Spinal cord (tissue), 10 donors: ENCODE results near the gene DUSP10. TPM values are rescaled to one million over a fixed set of nuclear protein-coding genes. Genes with fewer than 3 reads are reported as not detected.

Experiments used
- DNase-seq, 6 donors: peaks; one replicate each; pipeline versions ENCODE4 v3.0.0 to v3.0.0-alpha.2; 2013 to 2015; ENCODE audit warnings: low spot score in 6 of 6, low read depth in 4 of 6
- H3K27ac ChIP-seq: one replicate; pipeline ENCODE4 v1.5.1; 2013; ENCODE audit warnings: low read depth, low read length, control low read depth
- H3K27me3 ChIP-seq: one replicate; pipeline ENCODE4 v1.6.1; 2013; ENCODE audit warnings: low read length; ENCODE audit not compliant: control insufficient read depth, insufficient read depth
- H3K36me3 ChIP-seq: one replicate; pipeline ENCODE4 v1.6.1; 2013; ENCODE audit warnings: low read length; ENCODE audit not compliant: control insufficient read depth, insufficient read depth
- H3K4me1 ChIP-seq: one replicate; pipeline ENCODE4 v1.6.1; 2013; ENCODE audit warnings: low read length; ENCODE audit not compliant: control insufficient read depth, insufficient read depth
- H3K4me3 ChIP-seq: one replicate; pipeline ENCODE4 v1.5.1; 2013; ENCODE audit warnings: low read depth, low read length, control low read depth
- H3K9me3 ChIP-seq: one replicate; pipeline ENCODE4 v1.6.1; 2013; ENCODE audit warnings: low read length; ENCODE audit not compliant: control insufficient read depth, insufficient read depth
- WGBS: methylation state at CpG from one replicate; pipeline ENCODE4 v1.1.5; 2013; ENCODE audit warnings: missing lambda C conversion rate; ENCODE audit not compliant: insufficient coverage; 5-methylcytosine and 5-hydroxymethylcytosine counted together
- polyA plus RNA-seq, 2 donors: library from polyadenylated mRNA; unstranded; fragments of 120-200 nt; gene quantifications; one replicate each; pipeline ENCODE4 v1.2.1, GENCODE V29; 2013; ENCODE audit not compliant: insufficient read length in 2 of 2
- total RNA-seq, 2 donors: library from RNA; depleted of rRNA in 1 of 2; stranded (reverse); fragments of 120-200 nt in 1 of 2; fragments of >200 nt in 1 of 2; gene quantifications; one replicate each; pipeline versions ENCODE4 v1.2.3 to v1.2.4, GENCODE V29; 2013 to 2014
- donor health status: healthy.

The DUSP10 gene
- total and polyA plus RNA-seq, 4 donors = 4.1 to 9.6 (median 5.7) TPM

- Histone ChIP-seq H3K36me3 (no peaks in the 10 kb centered on the region), H3K27me3 (no peaks in the 10 kb centered on the region), H3K4me1 (no peaks in the 10 kb centered on the region), H3K27ac (no peak overlapping the region), H3K9me3 (no peaks in the 10 kb centered on the region), H3K4me3 (no peak overlapping the region)
- DNase-seq = no peak
Observed at GRCh38 chr1:221669441-221669840, 72.4 kb downstream of the DUSP10 start.

- no peaks in the 10 kb centered on the region for H3K4me1 ChIP-seq
- no peaks in the 10 kb centered on the region for H3K36me3 ChIP-seq
- no peak for DNase-seq
- H3K9me3 ChIP-seq = no peaks in the 10 kb centered on the region
- no peaks in the 10 kb centered on the region for H3K27me3 ChIP-seq
- no peak overlapping the region for H3K4me3 ChIP-seq
- 100% methylated on average over 2 of the region's 3 CpGs for WGBS
- no peak overlapping the region for H3K27ac ChIP-seq
Observed at GRCh38 chr1:221667504-221667903, 74.4 kb downstream of the DUSP10 start.

GRCh38 chr1:221664253-221664652 is 77.6 kb downstream of the DUSP10 start:
- no peak overlapping the region for H3K27ac ChIP-seq
- no peak for DNase-seq
- WGBS = no CpG with 5 or more reads among the region's 1 CpG
- no peaks in the 10 kb centered on the region for H3K27me3 ChIP-seq
- H3K4me1 ChIP-seq = no peaks in the 10 kb centered on the region
- H3K9me3 ChIP-seq = no peaks in the 10 kb centered on the region
- no peaks in the 10 kb centered on the region for H3K36me3 ChIP-seq
- no peak overlapping the region for H3K4me3 ChIP-seq

- no peaks in the 10 kb centered on the region for H3K27me3 ChIP-seq
- no peaks in the 10 kb centered on the region for H3K4me1 ChIP-seq
- no peaks in the 10 kb centered on the region for H3K9me3 ChIP-seq
- DNase-seq = no peak
- H3K36me3 ChIP-seq = no peaks in the 10 kb centered on the region
- H3K27ac ChIP-seq = no peak overlapping the region
- H3K4me3 ChIP-seq = no peak overlapping the region
Observed at GRCh38 chr1:221663321-221663720, 78.6 kb downstream of the DUSP10 start.

- Histone ChIP-seq H3K9me3 (no peaks in the 10 kb centered on the region), H3K4me1 (no peaks in the 10 kb centered on the region), H3K36me3 (no peaks in the 10 kb centered on the region), H3K4me3 (no peak overlapping the region), H3K27me3 (no peaks in the 10 kb centered on the region), H3K27ac (no peak overlapping the region)
- DNase-seq = no peak
- WGBS = 79% methylated on average over 3 of the region's 8 CpGs
Observed at GRCh38 chr1:221655766-221656305, 86.1 kb downstream of the DUSP10 start.
